PC-9 (cell line): ENCODE measurements around the gene IGSF21. TPM values are rescaled to one million over a fixed set of nuclear protein-coding genes. Genes with fewer than 3 reads are reported as not detected.

Experiments
- BruUV-seq: library from RNA; stranded (reverse); fragments of 400-500 nt; replicated peaks from 2 replicates; lab custom pipeline; 2021; lab: Mats Ljungman, UMichigan
- CTCF ChIA-PET: fragments of 300-600 bp; sonication (Branson Sonifier 250); formaldehyde crosslinking; loops from one replicate; lab custom pipeline; 2022; ENCODE audit warnings: antibody characterized with exemption; lab: Charles Lee
- POLR2A ChIA-PET: fragments of 300-600 bp; sonication (Branson Sonifier 250); formaldehyde crosslinking; loops from one replicate; lab custom pipeline; 2022; ENCODE audit warnings: antibody characterized with exemption; ENCODE audit not compliant: unreplicated experiment; lab: Charles Lee
- DNase-seq, 2 experiments: peaks; one replicate each; pipeline versions ENCODE4 v3.0.0 to v3.0.0-alpha.2; 2015 to 2022; ENCODE audit warnings: mixed read lengths in 1 of 2
- H2AFZ ChIP-seq: fragments of 200-600 bp; sonication (generic); 2 replicates; pipeline ENCODE4 v1.8.1; 2017; ENCODE audit warnings: antibody characterized with exemption
- H3F3A ChIP-seq: fragments of 200-600 bp; sonication (generic); 2 replicates; pipeline ENCODE4 v1.8.1; 2017; ENCODE audit warnings: antibody characterized with exemption, mild to moderate bottlenecking, low read depth; ENCODE audit not compliant: insufficient read depth
- H3K27ac ChIP-seq: fragments of 200-600 bp; sonication (generic); 2 replicates; pipeline ENCODE4 v1.6.1; 2016; ENCODE audit warnings: mixed run types
- H3K27me3 ChIP-seq: fragments of 200-600 bp; sonication (generic); 2 replicates; pipeline ENCODE4 v1.6.1; 2016; ENCODE audit warnings: low read depth, mixed run types; ENCODE audit not compliant: insufficient read depth
- H3K36me3 ChIP-seq: fragments of 200-600 bp; sonication (generic); 2 replicates; pipeline ENCODE4 v1.6.1; 2016; ENCODE audit warnings: low read depth, mixed run types
- H3K4me1 ChIP-seq: fragments of 200-600 bp; sonication (generic); replicated peaks from 2 replicates; pipeline ENCODE4 v1.6.1; 2016; ENCODE audit warnings: mixed run types; ENCODE audit not compliant: insufficient read depth
- H3K4me2 ChIP-seq: fragments of 200-600 bp; sonication (generic); 2 replicates; pipeline ENCODE4 v1.6.1; 2017; ENCODE audit warnings: mixed run types
- H3K4me3 ChIP-seq: fragments of 200-600 bp; sonication (generic); 2 replicates; pipeline ENCODE4 v1.6.1; 2016; ENCODE audit warnings: mixed run types
- H3K79me2 ChIP-seq: fragments of 200-600 bp; sonication (generic); 2 replicates; pipeline ENCODE4 v1.6.1; 2017; ENCODE audit warnings: low read depth, mixed run types
- H3K9me2 ChIP-seq: fragments of 200-600 bp; sonication (generic); 2 replicates; pipeline ENCODE4 v1.8.1; 2017; ENCODE audit warnings: mild to moderate bottlenecking; ENCODE audit not compliant: insufficient read depth
- H3K9me3 ChIP-seq: fragments of 200-600 bp; sonication (generic); 2 replicates; pipeline ENCODE4 v1.8.1; 2016; ENCODE audit warnings: low read depth; ENCODE audit not compliant: insufficient read depth
- H4K20me1 ChIP-seq: fragments of 200-600 bp; sonication (generic); 2 replicates; pipeline ENCODE4 v1.8.1; 2017; ENCODE audit not compliant: insufficient read depth
- EZH2 ChIP-seq: fragments of 200-600 bp; sonication (generic); IDR thresholded peaks from 2 replicates; pipeline ENCODE4 v1.8.0; 2017; ENCODE audit warnings: antibody characterized with exemption, low read depth
- intact Hi-C: fragments of 100-400 bp; cut with micrococcal nuclease; formaldehyde crosslinking; loops from one replicate; pipeline ENCODE4 v1.10.0; 2022; ENCODE audit not compliant: unreplicated experiment
- total RNA-seq: library from RNA; stranded (reverse); gene quantifications from 2 replicates; pipeline ENCODE4 v1.2.3, GENCODE V29; 2021
- TF ChIP-seq, protein P1 (sequence below): fragments of 200-600 bp; sonication (generic); conservative IDR thresholded peaks from 2 replicates; pipeline ENCODE4 v1.6.1; 2017; ENCODE audit warnings: mixed run types, antibody characterized with exemption, mild to moderate bottlenecking, moderate library complexity

The IGSF21 gene
- total RNA-seq, 1 experiment from 2014 or later: not detected

DNA sequence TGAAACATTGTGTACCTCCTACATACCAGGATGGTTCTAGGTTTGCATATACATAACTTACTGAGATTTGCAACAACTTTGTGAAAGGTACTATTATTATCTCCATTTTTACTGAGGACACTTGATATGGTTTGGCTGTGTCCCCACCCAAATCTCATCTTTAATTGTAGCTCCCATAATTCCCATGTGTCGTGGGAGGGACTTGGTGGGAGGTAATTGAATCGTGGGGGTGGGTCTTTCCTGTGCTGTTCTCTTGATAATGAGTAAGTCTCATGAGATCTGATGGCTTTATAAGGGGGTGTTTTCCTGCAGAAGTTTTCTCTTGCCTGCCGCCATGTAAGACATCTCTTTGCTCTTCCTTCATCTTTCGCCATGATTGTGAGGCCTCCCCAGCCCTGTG lies 40.1 kb downstream of the IGSF21 start:
- no peak overlapping the region for H2AFZ ChIP-seq
- H3K79me2 ChIP-seq: no peaks in the 10 kb centered on the region
- no peak overlapping the region for H3K4me2 ChIP-seq
- intact Hi-C loops: no loop called here
- no peak overlapping the region for H3K4me3 ChIP-seq
- no peak for DNase-seq
- ChIA-PET POLR2A (no interaction called here), CTCF (no interaction called here)
- H3K36me3 ChIP-seq: no peaks in the 10 kb centered on the region
- no peaks in the 10 kb centered on the region for H3K9me2 ChIP-seq
- no TSS peak for BruUV-seq
- no peaks in the 10 kb centered on the region for H3K9me3 ChIP-seq
- no peak for TF ChIP-seq EZH2
- TF ChIP-seq, protein P1, sequence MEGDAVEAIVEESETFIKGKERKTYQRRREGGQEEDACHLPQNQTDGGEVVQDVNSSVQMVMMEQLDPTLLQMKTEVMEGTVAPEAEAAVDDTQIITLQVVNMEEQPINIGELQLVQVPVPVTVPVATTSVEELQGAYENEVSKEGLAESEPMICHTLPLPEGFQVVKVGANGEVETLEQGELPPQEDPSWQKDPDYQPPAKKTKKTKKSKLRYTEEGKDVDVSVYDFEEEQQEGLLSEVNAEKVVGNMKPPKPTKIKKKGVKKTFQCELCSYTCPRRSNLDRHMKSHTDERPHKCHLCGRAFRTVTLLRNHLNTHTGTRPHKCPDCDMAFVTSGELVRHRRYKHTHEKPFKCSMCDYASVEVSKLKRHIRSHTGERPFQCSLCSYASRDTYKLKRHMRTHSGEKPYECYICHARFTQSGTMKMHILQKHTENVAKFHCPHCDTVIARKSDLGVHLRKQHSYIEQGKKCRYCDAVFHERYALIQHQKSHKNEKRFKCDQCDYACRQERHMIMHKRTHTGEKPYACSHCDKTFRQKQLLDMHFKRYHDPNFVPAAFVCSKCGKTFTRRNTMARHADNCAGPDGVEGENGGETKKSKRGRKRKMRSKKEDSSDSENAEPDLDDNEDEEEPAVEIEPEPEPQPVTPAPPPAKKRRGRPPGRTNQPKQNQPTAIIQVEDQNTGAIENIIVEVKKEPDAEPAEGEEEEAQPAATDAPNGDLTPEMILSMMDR: no peak
- H3K4me1 ChIP-seq: no peaks in the 10 kb centered on the region
- H4K20me1 ChIP-seq: no peaks in the 10 kb centered on the region
- no peaks in the 10 kb centered on the region for H3F3A ChIP-seq
- H3K27ac ChIP-seq: no peak overlapping the region
- peaks cover 90% of the 10 kb centered on the region for H3K27me3 ChIP-seq

DNA sequence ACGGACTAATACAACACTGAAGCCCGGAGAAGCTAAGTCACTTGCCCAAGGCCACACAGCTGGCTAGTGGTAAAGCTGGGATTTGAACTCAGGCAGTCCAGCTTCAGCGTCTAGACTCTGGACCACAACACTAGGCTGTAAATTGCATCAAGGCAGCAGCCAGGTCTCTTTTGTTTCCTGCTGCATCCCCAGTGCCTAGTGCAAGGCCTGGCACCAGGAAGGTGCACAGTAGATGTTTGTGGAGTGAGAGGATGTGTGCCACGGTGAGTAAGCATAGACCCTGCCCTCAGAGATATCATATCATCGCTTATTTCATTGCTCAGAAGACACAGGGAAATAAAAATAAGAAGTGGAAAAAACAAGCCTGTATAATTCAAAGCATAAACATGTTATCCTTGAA lies 40.9 kb downstream of the IGSF21 start:
- no peaks in the 10 kb centered on the region for H3F3A ChIP-seq
- no peak for DNase-seq
- ChIA-PET CTCF (no interaction called here), POLR2A (no interaction called here)
- no peaks in the 10 kb centered on the region for H3K4me1 ChIP-seq
- H3K9me3 ChIP-seq: no peaks in the 10 kb centered on the region
- TF ChIP-seq, protein P1: no peak
- TF ChIP-seq EZH2: no peak
- no peaks in the 10 kb centered on the region for H3K36me3 ChIP-seq
- H3K27me3 ChIP-seq: peaks cover 89% of the 10 kb centered on the region
- no peak overlapping the region for H3K4me3 ChIP-seq
- BruUV-seq: no TSS peak
- intact Hi-C loops: no loop called here
- no peak overlapping the region for H3K4me2 ChIP-seq
- no peaks in the 10 kb centered on the region for H4K20me1 ChIP-seq
- no peaks in the 10 kb centered on the region for H3K9me2 ChIP-seq
- no peaks in the 10 kb centered on the region for H3K79me2 ChIP-seq
- no peak overlapping the region for H3K27ac ChIP-seq
- H2AFZ ChIP-seq: no peak overlapping the region

DNA sequence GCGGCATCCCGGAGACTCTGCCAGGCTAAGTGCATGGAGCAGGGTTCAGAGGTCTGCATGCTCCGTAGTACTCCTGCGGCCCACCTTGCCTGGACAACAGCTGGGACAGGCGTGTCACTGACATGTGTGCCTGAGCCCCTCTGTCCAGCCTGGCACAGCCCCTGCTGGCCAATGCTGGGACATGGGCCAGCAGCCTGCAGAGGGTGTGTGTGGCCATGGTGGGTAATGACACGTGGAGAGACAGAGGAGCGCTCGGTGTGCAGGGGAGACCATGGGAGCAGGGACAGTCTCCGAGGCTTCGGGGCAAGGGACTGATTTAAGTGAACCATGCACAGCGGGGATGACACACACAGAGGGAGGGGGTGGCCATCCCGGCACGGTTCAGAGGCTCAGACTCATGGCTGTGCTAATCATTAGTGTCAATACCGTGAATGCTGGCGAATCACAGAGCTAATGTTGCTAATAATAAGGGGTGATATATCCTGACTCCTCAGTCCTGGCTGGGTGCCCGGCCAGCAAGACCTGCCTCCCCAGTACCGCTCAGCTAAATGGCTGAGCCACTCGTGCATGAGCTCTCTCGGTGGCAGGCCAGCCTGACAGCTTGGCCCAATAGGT lies 41.5 kb downstream of the IGSF21 start:
- Histone ChIP-seq H3K4me1 (no peaks in the 10 kb centered on the region), H4K20me1 (no peaks in the 10 kb centered on the region), H3K4me3 (no peak overlapping the region), H3K4me2 (no peak overlapping the region), H3K27ac (no peak overlapping the region), H3K36me3 (no peaks in the 10 kb centered on the region), H3K9me3 (no peaks in the 10 kb centered on the region), H3F3A (no peaks in the 10 kb centered on the region), H3K27me3 (peaks cover 88% of the 10 kb centered on the region), H3K9me2 (no peaks in the 10 kb centered on the region), H3K79me2 (no peaks in the 10 kb centered on the region), H2AFZ (no peak overlapping the region)
- CTCF ChIA-PET: no interaction called here
- POLR2A ChIA-PET: no interaction called here
- no TSS peak for BruUV-seq
- intact Hi-C loops: no loop called here
- TF ChIP-seq, protein P1: no peak
- TF ChIP-seq EZH2: no peak
- DNase-seq: no peak
